ENCODE results near the gene COBLL1. TPM values are rescaled to one million over a fixed set of nuclear protein-coding genes. Genes with fewer than 3 reads are reported as not detected.

The COBLL1 gene
- total RNA-seq, 1 experiment from 2014 or later: 4.4 TPM

DNA sequence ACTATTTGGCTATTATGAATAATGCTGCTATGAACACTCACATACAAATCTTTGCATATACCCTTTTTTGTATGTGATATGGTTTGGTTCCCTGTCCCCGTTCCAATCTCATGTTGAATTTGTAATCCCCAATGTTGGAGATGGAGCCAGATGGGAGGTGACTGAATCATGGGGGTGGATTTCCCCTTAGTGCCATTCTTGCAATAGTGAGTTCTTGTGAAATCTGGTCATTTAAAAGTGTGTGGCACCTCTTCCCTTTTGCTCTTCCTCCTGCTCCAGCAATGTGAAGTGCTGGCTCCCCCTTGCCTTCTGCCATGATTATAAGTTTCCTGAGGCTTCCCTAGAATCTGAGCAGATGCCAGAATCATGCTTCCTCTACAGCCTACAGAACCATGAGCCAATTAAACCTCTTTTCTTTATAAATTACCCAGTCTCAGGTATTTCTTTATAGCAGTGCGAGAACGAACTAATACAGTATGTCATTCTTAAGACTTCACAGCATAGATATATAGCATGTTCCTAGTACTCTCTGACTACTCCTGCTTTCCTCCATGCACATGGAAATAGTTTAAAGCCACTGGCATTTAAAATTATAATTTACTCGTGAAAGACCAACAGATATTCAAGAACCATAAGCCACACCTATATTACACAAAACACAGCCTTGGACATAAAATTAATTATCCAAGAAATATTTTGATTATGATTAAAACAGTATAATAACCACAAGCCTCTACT, 75.2 kb downstream of the COBLL1 start:
- TF ChIP-seq, protein P1, sequence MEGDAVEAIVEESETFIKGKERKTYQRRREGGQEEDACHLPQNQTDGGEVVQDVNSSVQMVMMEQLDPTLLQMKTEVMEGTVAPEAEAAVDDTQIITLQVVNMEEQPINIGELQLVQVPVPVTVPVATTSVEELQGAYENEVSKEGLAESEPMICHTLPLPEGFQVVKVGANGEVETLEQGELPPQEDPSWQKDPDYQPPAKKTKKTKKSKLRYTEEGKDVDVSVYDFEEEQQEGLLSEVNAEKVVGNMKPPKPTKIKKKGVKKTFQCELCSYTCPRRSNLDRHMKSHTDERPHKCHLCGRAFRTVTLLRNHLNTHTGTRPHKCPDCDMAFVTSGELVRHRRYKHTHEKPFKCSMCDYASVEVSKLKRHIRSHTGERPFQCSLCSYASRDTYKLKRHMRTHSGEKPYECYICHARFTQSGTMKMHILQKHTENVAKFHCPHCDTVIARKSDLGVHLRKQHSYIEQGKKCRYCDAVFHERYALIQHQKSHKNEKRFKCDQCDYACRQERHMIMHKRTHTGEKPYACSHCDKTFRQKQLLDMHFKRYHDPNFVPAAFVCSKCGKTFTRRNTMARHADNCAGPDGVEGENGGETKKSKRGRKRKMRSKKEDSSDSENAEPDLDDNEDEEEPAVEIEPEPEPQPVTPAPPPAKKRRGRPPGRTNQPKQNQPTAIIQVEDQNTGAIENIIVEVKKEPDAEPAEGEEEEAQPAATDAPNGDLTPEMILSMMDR (IDR thresholded peaks at IDR 0.05): no peak
- TF ChIP-seq POLR2AphosphoS5 (IDR thresholded peaks at IDR 0.05; ENCODE audit: low read depth, low read length) (no peak), TCF7L2 (IDR thresholded peaks at IDR 0.05; ENCODE audit: low read depth, low read length) (no peak), REST (IDR thresholded peaks at IDR 0.05; ENCODE audit: insufficient read depth in 1 of 2, low read depth in 2 of 2, low read length in 1 of 2) (no peak), SIN3A (IDR thresholded peaks at IDR 0.05; ENCODE audit: borderline replicate concordance, insufficient read depth, low read depth, low read length) (no peak)
- CTCF ChIA-PET: no interaction called here
- intact Hi-C loops (cut with micrococcal nuclease; ENCODE audit: unreplicated experiment) (no loop called here), in situ Hi-C loops (cut with HindIII; ENCODE audit: low pct_unique_long_range_greater_than_20kb, low sequenced_read_pairs) (no loop called here)
- Histone ChIP-seq H3K9me3 (ENCODE audit: control insufficient read depth, insufficient read depth, low read depth, low read length) (no peaks in the 10 kb centered on the region), H3K4me3 (ENCODE audit: low read depth in 2 of 2, low read length in 2 of 2) (no peak overlapping the region), H3K4me1 (ENCODE audit: control insufficient read depth, insufficient read depth, low read length) (no peaks in the 10 kb centered on the region), H3K27me3 (ENCODE audit: control insufficient read depth, insufficient read depth, low read length) (no peaks in the 10 kb centered on the region), H3K27ac (ENCODE audit: low read length) (no peak overlapping the region), H3K36me3 (ENCODE audit: control insufficient read depth, insufficient read depth, low read length) (no peaks in the 10 kb centered on the region)
- no TSS peak for BruUV-seq (replicated peaks)
- ATAC-seq: no peak
- POLR2A ChIA-PET: no interaction called here
- DNase-seq (ENCODE audit: low read depth, low spot score): no peak

- no TSS peak for BruUV-seq (replicated peaks)
- Histone ChIP-seq H3K9me3 (ENCODE audit: control insufficient read depth, insufficient read depth, low read depth, low read length) (no peaks in the 10 kb centered on the region), H3K4me3 (ENCODE audit: low read depth in 2 of 2, low read length in 2 of 2) (no peak overlapping the region), H3K27ac (ENCODE audit: low read length) (no peak overlapping the region), H3K36me3 (ENCODE audit: control insufficient read depth, insufficient read depth, low read length) (no peaks in the 10 kb centered on the region), H3K4me1 (ENCODE audit: control insufficient read depth, insufficient read depth, low read length) (no peaks in the 10 kb centered on the region), H3K27me3 (ENCODE audit: control insufficient read depth, insufficient read depth, low read length) (no peaks in the 10 kb centered on the region)
- ChIA-PET CTCF (no interaction called here), POLR2A (no interaction called here)
- no peak for TF ChIP-seq POLR2AphosphoS5 (IDR thresholded peaks at IDR 0.05; ENCODE audit: low read depth, low read length)
- no peak for TF ChIP-seq TCF7L2 (IDR thresholded peaks at IDR 0.05; ENCODE audit: low read depth, low read length)
- no peak for TF ChIP-seq SIN3A (IDR thresholded peaks at IDR 0.05; ENCODE audit: borderline replicate concordance, insufficient read depth, low read depth, low read length)
- TF ChIP-seq, protein P1 (IDR thresholded peaks at IDR 0.05): no peak
- TF ChIP-seq REST (IDR thresholded peaks at IDR 0.05; ENCODE audit: insufficient read depth in 1 of 2, low read depth in 2 of 2, low read length in 1 of 2): no peak
- in situ Hi-C loops (cut with HindIII; ENCODE audit: low pct_unique_long_range_greater_than_20kb, low sequenced_read_pairs) (no loop called here), intact Hi-C loops (cut with micrococcal nuclease; ENCODE audit: unreplicated experiment) (no loop called here)
- ATAC-seq (no peak), DNase-seq (ENCODE audit: low read depth, low spot score) (no peak)
These were observed 76.6 kb downstream of the COBLL1 start for GRCh38 chr2:164764996-164765395.

All from Panc1 (cell line).